GM12874 (cell line): ENCODE data around the gene PML.
A peak's percentile ranks its signal among the peaks of the same experiment; 100 is the strongest.

Experiments used
- TF ChIP-seq, protein P1 (sequence below): IDR thresholded peaks from 2 replicates; pipeline ENCODE4 v1.5.1; 2011; ENCODE audit warnings: low read depth, mild to moderate bottlenecking, control low read depth, low read length, moderate library complexity; ENCODE audit not compliant: insufficient read depth

PML gene

GRCh38 chr15:73962433-73962832 is 32.1 kb upstream of the PML start:
- TF ChIP-seq, protein P1, sequence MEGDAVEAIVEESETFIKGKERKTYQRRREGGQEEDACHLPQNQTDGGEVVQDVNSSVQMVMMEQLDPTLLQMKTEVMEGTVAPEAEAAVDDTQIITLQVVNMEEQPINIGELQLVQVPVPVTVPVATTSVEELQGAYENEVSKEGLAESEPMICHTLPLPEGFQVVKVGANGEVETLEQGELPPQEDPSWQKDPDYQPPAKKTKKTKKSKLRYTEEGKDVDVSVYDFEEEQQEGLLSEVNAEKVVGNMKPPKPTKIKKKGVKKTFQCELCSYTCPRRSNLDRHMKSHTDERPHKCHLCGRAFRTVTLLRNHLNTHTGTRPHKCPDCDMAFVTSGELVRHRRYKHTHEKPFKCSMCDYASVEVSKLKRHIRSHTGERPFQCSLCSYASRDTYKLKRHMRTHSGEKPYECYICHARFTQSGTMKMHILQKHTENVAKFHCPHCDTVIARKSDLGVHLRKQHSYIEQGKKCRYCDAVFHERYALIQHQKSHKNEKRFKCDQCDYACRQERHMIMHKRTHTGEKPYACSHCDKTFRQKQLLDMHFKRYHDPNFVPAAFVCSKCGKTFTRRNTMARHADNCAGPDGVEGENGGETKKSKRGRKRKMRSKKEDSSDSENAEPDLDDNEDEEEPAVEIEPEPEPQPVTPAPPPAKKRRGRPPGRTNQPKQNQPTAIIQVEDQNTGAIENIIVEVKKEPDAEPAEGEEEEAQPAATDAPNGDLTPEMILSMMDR, result no peak

DNA sequence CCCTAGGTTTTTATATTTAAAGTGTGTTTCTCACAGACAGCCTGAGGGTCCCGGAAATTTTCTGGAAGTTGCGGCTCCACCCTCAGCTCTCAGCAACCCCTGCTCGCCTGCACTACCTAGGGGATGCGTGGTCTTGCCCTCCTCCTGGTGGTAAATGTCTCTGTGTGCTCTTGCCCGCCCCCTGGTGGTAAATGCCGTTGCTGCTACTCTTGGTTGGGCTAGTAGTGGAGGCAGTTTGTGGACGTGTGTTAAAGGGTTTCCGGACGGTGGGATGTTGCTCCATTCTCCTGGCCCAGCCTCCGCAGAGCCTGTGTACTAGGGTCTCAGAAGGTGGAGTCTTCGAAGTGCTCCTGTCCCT is 29.8 kb upstream of the PML start:
- TF ChIP-seq, protein P1, result peak; percentile 95

DNA sequence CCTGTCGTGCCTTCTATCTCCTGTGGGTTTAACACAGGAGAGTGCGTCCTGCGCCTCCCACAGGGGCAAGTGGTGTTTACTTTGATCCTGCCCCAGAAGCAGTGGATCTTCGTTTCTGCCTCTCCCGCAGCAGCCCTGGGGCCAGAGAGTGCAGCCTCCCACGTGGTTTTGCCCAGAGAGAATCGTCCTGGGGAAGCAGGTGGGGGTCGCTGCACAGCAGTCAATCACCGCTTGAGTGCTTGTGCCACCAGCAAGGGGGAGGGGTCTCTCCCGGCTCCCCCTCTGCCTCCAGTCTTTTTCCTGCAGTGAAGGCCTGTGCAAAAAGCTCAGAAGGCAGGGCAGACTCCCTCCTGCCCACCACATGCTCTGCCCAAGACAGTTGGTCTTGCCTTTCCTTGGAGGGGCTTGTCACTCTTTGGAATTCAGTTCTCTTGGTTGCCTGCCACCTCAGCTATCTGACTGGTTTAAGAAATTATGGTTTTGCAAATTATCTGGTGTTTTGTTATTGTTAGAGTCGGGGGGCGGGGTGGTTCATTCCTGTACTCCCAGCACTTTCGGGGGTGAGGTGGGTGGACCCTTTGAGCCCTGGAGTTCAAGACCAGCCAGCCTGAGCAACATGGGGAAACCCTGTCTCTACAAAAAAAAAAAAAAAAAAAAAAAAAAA is 29.3 kb upstream of the PML start:
- TF ChIP-seq, protein P1, result no peak

DNA sequence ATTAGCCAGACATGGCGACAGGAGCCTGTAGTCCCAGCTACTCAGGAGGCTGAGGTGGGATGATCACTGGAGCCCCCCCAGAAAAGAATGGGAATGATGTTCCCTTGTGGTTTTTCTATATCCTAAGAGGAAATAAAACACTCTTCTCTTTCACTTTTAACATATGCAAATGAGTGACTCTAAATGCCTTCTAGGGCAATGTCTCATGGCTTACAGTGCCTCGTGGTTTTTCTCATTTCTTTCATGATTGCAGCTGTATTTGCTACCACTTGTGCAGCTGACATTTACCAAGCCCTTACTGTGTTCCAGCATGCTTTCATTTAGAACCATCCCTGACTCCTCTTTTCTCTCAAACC is 28.8 kb upstream of the PML start:
- TF ChIP-seq, protein P1, result no peak

GRCh38 chr15:73968461-73968860 is 26.1 kb upstream of the PML start:
- TF ChIP-seq, protein P1, result no peak

- TF ChIP-seq, protein P1, result no peak
Observed at GRCh38 chr15:73969151-73969759, 25.3 kb upstream of the PML start.

DNA sequence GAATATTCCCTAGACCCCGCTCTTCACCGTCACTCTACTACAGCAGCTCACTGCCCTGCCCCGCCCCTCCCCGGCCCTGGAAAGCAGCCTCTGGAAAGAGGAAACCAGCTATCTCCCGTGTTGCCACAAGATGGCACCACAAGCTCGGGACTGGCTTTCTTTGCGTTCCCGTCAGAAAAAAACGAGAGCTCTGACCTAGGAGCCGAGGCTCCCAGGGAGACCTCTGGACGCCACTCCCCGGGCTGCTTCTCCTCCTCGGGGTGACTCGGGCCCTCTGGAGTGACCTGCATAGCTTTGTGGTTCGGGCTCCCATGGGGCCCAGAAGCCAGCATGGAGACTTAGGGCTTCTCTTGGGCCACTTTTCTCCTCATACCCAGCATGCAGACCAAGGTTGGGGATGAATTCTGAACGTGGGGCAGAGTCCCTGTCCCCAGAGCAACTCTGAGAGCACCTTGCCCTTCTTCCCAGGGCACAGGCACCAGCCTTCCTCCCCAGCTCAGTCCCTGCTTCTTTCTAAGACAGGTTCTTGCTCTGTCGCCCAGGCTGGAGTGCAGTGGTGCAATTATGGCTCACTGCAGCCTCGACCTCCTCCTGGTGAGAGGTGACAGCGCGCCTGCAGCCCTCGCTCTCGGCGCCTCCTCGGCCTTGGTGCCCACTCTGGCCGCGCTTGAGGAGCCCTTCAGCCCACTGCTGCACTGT is 21.4 kb upstream of the PML start:
- TF ChIP-seq, protein P1, result peak; percentile 88
